Mucosa of rectum (tissue), 2 donors: Measurements from ENCODE around the gene LRFN2.

Source experiments
- H3K27ac ChIP-seq, 2 donors: one replicate each; pipeline ENCODE4 v1.7.0; 2013; ENCODE audit warnings: inconsistent platforms in 2 of 2, low read depth in 2 of 2, low read length in 2 of 2
- H3K27me3 ChIP-seq, 2 donors: one replicate each; pipeline ENCODE4 v1.7.0; 2013; ENCODE audit warnings: low read length in 2 of 2; ENCODE audit not compliant: control insufficient read depth in 2 of 2, insufficient read depth in 2 of 2
- H3K36me3 ChIP-seq, 2 donors: one replicate each; pipeline ENCODE4 v1.7.0; 2013; ENCODE audit warnings: low read length in 2 of 2; ENCODE audit not compliant: control insufficient read depth in 2 of 2, insufficient read depth in 2 of 2
- H3K4me1 ChIP-seq, 2 donors: one replicate each; pipeline ENCODE4 v1.7.0; 2013; ENCODE audit warnings: low read length in 2 of 2, mild to moderate bottlenecking in 1 of 2; ENCODE audit not compliant: control insufficient read depth in 2 of 2, insufficient read depth in 2 of 2
- H3K4me3 ChIP-seq, 2 donors: one replicate each; pipeline ENCODE4 v1.7.0; 2013; ENCODE audit warnings: low read length in 2 of 2
- H3K9ac ChIP-seq, 2 donors: one replicate each; pipeline ENCODE4 v1.7.0; 2013; ENCODE audit warnings: low read length in 2 of 2, low read depth in 1 of 2, mild to moderate bottlenecking in 1 of 2
- H3K9me3 ChIP-seq, 2 donors: one replicate each; pipeline ENCODE4 v1.7.0; 2013; ENCODE audit warnings: low read length in 2 of 2; ENCODE audit not compliant: control insufficient read depth in 2 of 2
- donor health status: healthy.
- donor health status: Normal muscosa, but diverticular disease.

Gene LRFN2

DNA sequence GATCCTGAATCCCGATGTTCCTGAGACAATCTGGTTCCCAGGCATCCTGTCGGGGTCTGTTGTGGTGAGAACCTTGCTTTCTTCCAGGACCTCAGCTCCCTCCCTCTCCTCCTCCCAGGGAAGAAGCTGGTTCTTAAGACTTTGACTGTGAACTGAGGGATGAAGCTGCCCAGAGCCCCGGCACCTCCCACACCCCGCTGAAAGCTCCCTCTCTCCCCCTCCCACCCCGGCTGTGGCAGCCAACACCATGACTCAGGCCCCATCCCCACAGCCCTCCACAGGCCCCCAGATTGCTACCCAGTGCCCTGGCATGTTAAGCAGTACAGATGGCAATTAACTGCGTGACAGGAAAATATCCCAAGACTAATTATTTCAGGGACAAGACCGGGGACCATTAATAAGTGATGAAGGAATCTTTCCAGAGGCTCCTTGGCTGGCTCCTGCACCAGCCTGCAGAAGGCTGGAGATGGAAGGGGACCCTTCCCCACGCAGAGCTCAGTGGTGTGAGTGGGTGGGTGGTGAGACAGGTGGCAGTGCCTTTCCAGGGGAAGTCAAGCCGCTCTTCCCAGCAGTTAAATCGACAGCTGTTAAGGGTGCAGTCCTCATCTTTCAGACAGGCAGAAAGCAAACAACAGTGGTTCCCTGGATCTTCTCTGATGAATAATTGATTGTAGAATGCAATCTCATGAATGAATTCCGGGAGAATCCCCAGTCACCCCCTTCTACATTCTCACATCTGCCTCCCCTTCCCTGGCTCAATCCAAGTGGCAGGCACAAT lies 237.9 kb downstream of the LRFN2 start:
- peaks cover 0 to 2% of the 10 kb centered on the region in 2 donors for H3K27me3 ChIP-seq
- no peaks in the 10 kb centered on the region for H3K36me3 ChIP-seq
- H3K27ac ChIP-seq = no peak overlapping the region
- H3K9ac ChIP-seq = no peak overlapping the region
- H3K9me3 ChIP-seq = no peaks in the 10 kb centered on the region
- no peak overlapping the region for H3K4me3 ChIP-seq
- H3K4me1 ChIP-seq = no peaks in the 10 kb centered on the region

DNA sequence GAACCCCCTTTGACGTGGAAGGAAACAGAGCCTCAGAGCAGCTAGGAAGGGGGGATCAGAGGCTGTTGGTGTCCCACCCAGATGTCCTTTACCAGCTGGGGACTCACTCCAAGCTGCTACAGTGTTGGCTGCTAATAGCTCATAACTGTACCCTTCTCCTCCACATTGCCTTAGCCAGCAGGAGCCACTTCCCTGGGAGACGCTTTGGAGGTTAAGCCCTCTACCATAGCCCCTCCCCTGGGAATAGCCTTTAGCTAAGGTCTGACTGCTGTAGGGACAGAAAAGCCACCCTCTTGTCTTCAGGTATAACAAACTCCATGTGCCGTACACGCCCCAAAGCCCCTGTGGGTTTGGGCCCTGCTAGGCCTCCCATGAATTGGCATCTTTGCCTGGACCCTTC lies 238.6 kb downstream of the LRFN2 start:
- Histone ChIP-seq H3K27me3 (peaks cover 0 to 2% of the 10 kb centered on the region in 2 donors), H3K9me3 (no peaks in the 10 kb centered on the region), H3K4me3 (no peak overlapping the region), H3K4me1 (no peaks in the 10 kb centered on the region), H3K36me3 (no peaks in the 10 kb centered on the region), H3K27ac (no peak overlapping the region), H3K9ac (no peak overlapping the region)

DNA sequence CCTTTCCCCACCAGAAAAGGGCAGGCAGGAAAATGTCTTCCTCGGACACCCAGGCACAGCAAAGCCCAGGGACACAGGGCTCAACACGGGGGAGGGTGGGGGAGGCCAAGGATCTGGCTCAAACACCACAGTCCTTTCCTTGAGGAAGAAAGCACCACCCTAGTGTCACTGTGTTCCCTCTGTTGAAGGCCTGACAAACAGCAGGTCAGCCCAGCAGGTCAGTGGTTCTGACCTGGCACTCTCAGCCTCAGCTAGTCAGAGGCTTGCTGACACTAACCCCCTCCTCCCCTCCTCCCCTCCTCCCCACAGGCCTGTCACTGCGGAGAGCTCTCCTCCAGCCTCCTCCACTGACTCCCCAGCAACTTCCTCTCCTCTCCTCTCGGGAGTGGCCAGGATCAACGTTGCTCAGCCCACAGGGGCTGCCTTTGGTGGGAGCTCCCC lies 239.6 kb downstream of the LRFN2 start:
- no peaks in the 10 kb centered on the region for H3K4me1 ChIP-seq

DNA sequence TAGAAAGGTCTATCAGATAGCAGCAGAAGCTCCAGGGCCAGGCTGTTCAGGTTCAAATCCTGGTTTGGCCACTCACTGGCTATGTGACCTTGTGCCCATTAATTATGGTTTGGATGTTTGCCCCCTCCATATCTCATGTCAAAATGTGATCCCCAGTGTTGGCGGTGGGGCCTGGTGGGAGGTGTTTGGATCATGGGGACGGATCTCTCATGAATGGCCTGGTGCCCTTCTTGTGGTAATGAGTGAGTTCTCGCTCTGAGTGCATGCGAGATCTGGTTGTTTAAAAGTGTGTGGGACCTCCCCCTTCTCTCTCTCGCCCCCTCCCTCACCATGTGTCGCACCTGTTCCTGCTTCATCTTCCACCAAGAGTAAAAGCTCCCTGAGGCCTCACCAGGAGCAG lies 240.9 kb downstream of the LRFN2 start:
- no peak overlapping the region for H3K4me3 ChIP-seq
- H3K27ac ChIP-seq = no peak overlapping the region
- H3K36me3 ChIP-seq = no peaks in the 10 kb centered on the region
- no peaks in the 10 kb centered on the region for H3K9me3 ChIP-seq
- no peaks in the 10 kb centered on the region for H3K4me1 ChIP-seq
- no peak overlapping the region for H3K9ac ChIP-seq
- peaks cover 0 to 2% of the 10 kb centered on the region in 2 donors for H3K27me3 ChIP-seq

More for the DNA sequence above, 239.6 kb downstream of the LRFN2 start:
- H3K36me3 ChIP-seq = no peaks in the 10 kb centered on the region
- no peak overlapping the region for H3K4me3 ChIP-seq
- no peak overlapping the region for H3K9ac ChIP-seq
- H3K9me3 ChIP-seq = no peaks in the 10 kb centered on the region
- peaks cover 0 to 2% of the 10 kb centered on the region in 2 donors for H3K27me3 ChIP-seq
- no peak overlapping the region for H3K27ac ChIP-seq

DNA sequence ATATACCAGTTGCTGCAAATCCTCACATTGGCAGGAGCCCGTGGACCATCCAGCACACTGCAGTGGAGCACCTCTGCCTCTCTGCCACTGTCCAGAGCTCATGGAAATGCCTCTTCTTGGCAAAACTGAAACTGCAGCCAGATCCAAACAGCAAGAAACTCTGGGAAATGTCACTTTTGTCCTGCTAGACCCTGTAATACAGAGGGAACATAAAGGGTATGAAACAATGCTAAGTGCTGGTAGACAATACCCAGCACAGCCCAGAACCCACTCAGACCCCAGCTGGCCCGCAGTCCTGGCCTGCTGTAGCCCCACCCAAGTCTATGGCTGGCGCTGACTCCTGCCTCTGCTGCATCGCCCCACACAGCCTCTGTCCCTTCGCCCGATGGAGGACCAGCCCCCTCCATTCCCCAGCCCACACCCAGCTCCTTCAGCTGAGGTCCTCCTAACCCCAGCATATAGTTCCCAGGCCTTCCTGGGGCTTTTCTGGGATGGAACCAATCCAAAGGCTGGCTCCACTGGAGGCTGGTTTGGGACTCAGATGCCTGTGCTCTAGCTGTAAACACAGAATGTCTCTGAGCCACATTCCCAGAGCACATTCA lies 242.5 kb downstream of the LRFN2 start:
- H3K4me1 ChIP-seq = no peaks in the 10 kb centered on the region
- H3K9ac ChIP-seq = no peak overlapping the region
- H3K27ac ChIP-seq = no peak overlapping the region
- no peaks in the 10 kb centered on the region for H3K36me3 ChIP-seq
- H3K4me3 ChIP-seq = no peak overlapping the region
- peaks cover 0 to 2% of the 10 kb centered on the region in 2 donors for H3K27me3 ChIP-seq
- H3K9me3 ChIP-seq = no peaks in the 10 kb centered on the region

DNA sequence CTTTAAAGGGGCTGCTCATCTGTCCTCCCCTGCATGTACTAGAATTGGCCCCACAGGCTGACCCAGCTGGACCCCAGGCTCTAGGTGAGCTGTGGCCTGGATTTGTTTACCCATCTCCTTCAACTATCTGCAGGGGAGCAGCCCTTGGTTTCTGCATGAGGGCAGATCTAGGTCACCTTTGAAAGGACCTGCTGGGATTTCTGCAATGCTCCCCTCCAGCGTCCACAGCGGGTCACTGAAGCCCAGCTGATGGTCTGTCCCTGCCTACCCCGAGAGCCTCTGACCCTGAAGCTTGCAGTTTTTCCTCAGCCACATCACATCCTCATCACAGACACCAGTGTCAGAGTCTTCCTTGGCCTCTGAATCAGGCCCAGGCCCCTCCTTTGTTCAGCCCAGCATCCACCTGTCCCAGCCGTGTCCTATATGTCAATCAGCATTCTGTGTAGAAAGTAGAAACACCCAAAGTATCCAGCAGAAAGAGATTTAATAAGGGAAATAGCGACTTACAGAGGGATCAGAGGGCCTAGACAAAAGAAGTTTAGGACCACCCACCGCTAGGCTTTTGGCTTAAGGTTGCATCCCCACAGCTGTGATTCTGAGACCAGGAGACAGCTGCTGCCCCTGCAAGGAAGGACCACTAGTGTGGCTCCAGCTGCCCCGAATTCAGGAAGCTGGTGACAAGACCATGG lies 243.1 kb downstream of the LRFN2 start:
- Histone ChIP-seq H3K9ac (no peak overlapping the region), H3K4me1 (no peaks in the 10 kb centered on the region), H3K9me3 (no peaks in the 10 kb centered on the region), H3K27ac (no peak overlapping the region), H3K36me3 (no peaks in the 10 kb centered on the region), H3K4me3 (no peak overlapping the region), H3K27me3 (peaks cover 0 to 2% of the 10 kb centered on the region in 2 donors)

DNA sequence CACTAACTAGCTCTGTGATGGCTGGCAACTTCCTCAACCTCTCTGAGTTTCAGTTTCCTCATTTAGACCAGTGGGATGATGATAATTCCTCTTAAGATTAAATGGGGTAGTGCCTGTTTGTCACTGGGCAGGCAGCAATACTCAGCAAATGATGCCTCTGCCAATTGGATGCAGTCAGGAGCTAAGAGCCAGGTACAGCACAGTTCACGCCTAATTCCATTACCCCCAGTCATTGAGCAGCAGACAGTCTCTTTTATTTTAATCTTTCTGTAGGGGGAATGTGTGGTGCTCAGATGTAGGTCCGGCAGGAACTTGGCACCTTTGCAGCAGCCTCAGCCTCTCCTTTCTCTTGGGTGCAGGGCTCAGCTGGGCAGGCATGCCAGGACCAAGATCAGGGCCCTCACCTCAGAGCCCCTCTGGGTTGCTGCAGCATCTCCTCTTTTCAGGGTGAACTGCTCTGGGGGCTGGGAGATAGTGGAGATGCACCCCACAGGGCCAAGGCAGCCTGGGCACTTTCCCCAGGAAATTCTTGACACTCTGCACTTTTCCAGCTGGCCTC lies 243.8 kb downstream of the LRFN2 start:
- Histone ChIP-seq H3K36me3 (no peaks in the 10 kb centered on the region), H3K4me1 (no peaks in the 10 kb centered on the region), H3K9ac (no peak overlapping the region), H3K4me3 (no peak overlapping the region), H3K27ac (no peak overlapping the region), H3K27me3 (peaks cover 0 to 2% of the 10 kb centered on the region in 2 donors), H3K9me3 (no peaks in the 10 kb centered on the region)

DNA sequence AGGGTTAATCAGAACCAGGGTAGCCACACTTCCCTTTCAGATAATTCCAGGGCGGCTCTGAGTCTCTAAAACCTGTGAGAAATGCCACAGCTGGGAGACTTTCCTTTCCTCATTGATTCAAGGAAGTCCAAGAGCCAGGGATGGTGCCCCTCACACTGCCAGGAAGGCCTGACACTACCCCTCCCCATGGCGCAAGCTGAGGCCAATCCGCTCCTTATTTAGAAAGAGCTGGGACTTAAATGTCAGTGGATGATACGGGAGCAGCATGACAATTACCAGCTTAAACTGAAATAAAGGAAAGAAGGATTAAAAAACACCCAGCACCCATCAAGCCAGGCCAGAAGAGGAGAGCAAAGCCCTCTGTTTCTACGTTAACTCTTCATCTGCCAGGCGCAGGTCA lies 244.4 kb downstream of the LRFN2 start:
- H3K27ac ChIP-seq = no peak overlapping the region
- H3K9ac ChIP-seq = no peak overlapping the region
- no peak overlapping the region for H3K4me3 ChIP-seq
- H3K27me3 ChIP-seq = peaks cover 0 to 2% of the 10 kb centered on the region in 2 donors
- no peaks in the 10 kb centered on the region for H3K9me3 ChIP-seq
- H3K36me3 ChIP-seq = no peaks in the 10 kb centered on the region
- H3K4me1 ChIP-seq = no peaks in the 10 kb centered on the region

DNA sequence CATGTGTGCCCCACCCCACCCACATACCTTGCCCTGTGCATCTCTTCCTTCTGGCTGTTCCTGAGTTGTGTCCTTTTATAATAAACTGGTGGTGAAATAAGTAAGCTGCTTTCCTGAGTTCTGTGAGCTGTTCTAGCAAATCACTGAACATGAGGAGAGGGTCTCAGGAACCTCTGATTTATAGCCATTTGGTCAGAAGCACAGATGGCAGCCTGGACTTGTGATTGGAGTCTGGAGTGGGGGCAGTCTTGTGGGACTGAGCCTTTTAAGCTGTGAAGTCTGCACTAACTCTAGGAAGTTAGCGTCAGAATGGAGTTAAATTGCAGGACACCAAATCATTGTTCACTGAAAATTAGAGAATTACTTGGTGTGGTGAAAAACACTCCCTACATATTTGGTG lies 245.4 kb downstream of the LRFN2 start:
- H3K9me3 ChIP-seq = no peaks in the 10 kb centered on the region
- no peaks in the 10 kb centered on the region for H3K4me1 ChIP-seq
- H3K27ac ChIP-seq = no peak overlapping the region
- no peaks in the 10 kb centered on the region for H3K36me3 ChIP-seq
- no peak overlapping the region for H3K9ac ChIP-seq
- no peaks in the 10 kb centered on the region for H3K27me3 ChIP-seq
- no peak overlapping the region for H3K4me3 ChIP-seq
